Neural cell (in vitro differentiated cells): Measurements from ENCODE around the gene KRTDAP. TPM values are rescaled to one million over a fixed set of nuclear protein-coding genes. Genes with fewer than 3 reads are reported as not detected.

ENCODE experiments used
- H2AFZ ChIP-seq: fragments of 200-600, 300-800 bp; sonication (generic), shearing (Covaris generic); 2 replicates; pipeline ENCODE4 v1.6.0; 2014; ENCODE audit warnings: low read depth, mild to moderate bottlenecking, antibody characterized with exemption, low read length, moderate library complexity
- H3F3A ChIP-seq: fragments of 200-600 bp; shearing (Covaris generic); 2 replicates; pipeline ENCODE4 v1.6.1; 2016; ENCODE audit warnings: mild to moderate bottlenecking, moderate library complexity, mixed read lengths, antibody characterized with exemption, low read length; ENCODE audit not compliant: insufficient read depth, poor library complexity, severe bottlenecking
- H3K27ac ChIP-seq: fragments of 200-600, 300-800 bp; sonication (generic), shearing (Covaris generic); 2 replicates; pipeline ENCODE4 v1.5.1; 2014; ENCODE audit warnings: mild to moderate bottlenecking, low read length, moderate library complexity
- H3K27me3 ChIP-seq: fragments of 300-800, 200-600 bp; sonication (generic), shearing (Covaris generic); 2 replicates; pipeline ENCODE4 v1.6.0; 2014; ENCODE audit warnings: mild to moderate bottlenecking, low read depth, low read length, moderate library complexity; ENCODE audit not compliant: insufficient read depth
- H3K36me3 ChIP-seq: fragments of 300-800, 200-600 bp; sonication (generic), shearing (Covaris generic); 2 replicates; pipeline ENCODE4 v1.5.1; 2014; ENCODE audit warnings: mild to moderate bottlenecking, antibody characterized with exemption, low read length, moderate library complexity; ENCODE audit not compliant: insufficient read depth
- H3K4me2 ChIP-seq: fragments of 300-800, 200-600 bp; sonication (generic), shearing (Covaris generic); 2 replicates; pipeline ENCODE4 v1.6.0; 2014; ENCODE audit warnings: mild to moderate bottlenecking, low read length
- H3K4me3 ChIP-seq: fragments of 300-800, 200-600 bp; sonication (generic), shearing (Covaris generic); 2 replicates; pipeline ENCODE4 v1.5.1; 2014; ENCODE audit warnings: mild to moderate bottlenecking, low read length, moderate library complexity
- H3K79me2 ChIP-seq: fragments of 200-600 bp; shearing (Covaris generic); replicated peaks from 2 replicates; pipeline ENCODE4 v1.6.0; 2014; ENCODE audit warnings: mild to moderate bottlenecking, low read length, moderate library complexity; ENCODE audit not compliant: insufficient read depth
- H3K9ac ChIP-seq: fragments of 300-800, 200-600 bp; sonication (generic), shearing (Covaris generic); 2 replicates; pipeline ENCODE4 v1.6.1; 2016; ENCODE audit warnings: mild to moderate bottlenecking, low read length, mixed read lengths
- H3K9me2 ChIP-seq: fragments of 200-600 bp; shearing (Covaris generic); 2 replicates; pipeline ENCODE4 v1.6.1; 2016; ENCODE audit warnings: mild to moderate bottlenecking, low read length, mixed read lengths; ENCODE audit not compliant: insufficient read depth
- H3K9me3 ChIP-seq: fragments of 200-600, 300-800 bp; sonication (generic), shearing (Covaris generic); 2 replicates; pipeline ENCODE4 v1.6.1; 2016; ENCODE audit warnings: mild to moderate bottlenecking, mixed run types, low read length, moderate library complexity, mixed read lengths
- H4K20me1 ChIP-seq: fragments of 200-600 bp; shearing (Covaris generic); 2 replicates; pipeline ENCODE4 v1.6.1; 2016; ENCODE audit warnings: mild to moderate bottlenecking, mixed run types; ENCODE audit not compliant: insufficient read depth
- EP300 ChIP-seq: fragments of 450-650 bp; conservative IDR thresholded peaks from 2 replicates; pipeline ENCODE4 v1.6.1; 2014; ENCODE audit warnings: antibody characterized with exemption, mild to moderate bottlenecking, moderate library complexity; ENCODE audit not compliant: poor library complexity, severe bottlenecking
- EZH2 ChIP-seq: fragments of 200-600, 300-800 bp; shearing (Covaris generic), sonication (generic); IDR thresholded peaks from 2 replicates; pipeline ENCODE4 v1.6.1; 2014; ENCODE audit warnings: antibody characterized with exemption, low read length, borderline replicate concordance, mild to moderate bottlenecking; ENCODE audit not compliant: insufficient read depth, poor library complexity, severe bottlenecking
- MXI1 ChIP-seq: fragments of 450-650 bp; conservative IDR thresholded peaks from 2 replicates; pipeline ENCODE4 v1.6.1; 2014; ENCODE audit warnings: antibody characterized with exemption, mild to moderate bottlenecking; ENCODE audit not compliant: poor library complexity, severe bottlenecking
- POLR2AphosphoS5 ChIP-seq: IDR thresholded peaks from 2 replicates; pipeline ENCODE4 v1.6.1; 2012
- RAD21 ChIP-seq: fragments of 450-650 bp; conservative IDR thresholded peaks from 2 replicates; pipeline ENCODE4 v1.6.1; 2014; ENCODE audit warnings: antibody characterized with exemption, mild to moderate bottlenecking, moderate library complexity
- SMC3 ChIP-seq: fragments of 450-650 bp; conservative IDR thresholded peaks from 2 replicates; pipeline ENCODE4 v1.6.1; 2014; ENCODE audit warnings: antibody characterized with exemption, mild to moderate bottlenecking, moderate library complexity; ENCODE audit not compliant: poor library complexity
- TAF1 ChIP-seq: IDR thresholded peaks from 2 replicates; pipeline ENCODE4 v1.6.1; 2012; ENCODE audit warnings: low read depth
- polyA plus RNA-seq: library from polyadenylated mRNA; depleted of rRNA; stranded (reverse); fragments of >200 nt; gene quantifications from 2 replicates; pipeline ENCODE4 v1.2.3, GENCODE V29; 2014
- TF ChIP-seq, protein P1 (sequence below): fragments of 450-650 bp; IDR thresholded peaks from 2 replicates; pipeline ENCODE4 v1.5.1; 2014; ENCODE audit warnings: antibody characterized with exemption, mild to moderate bottlenecking, moderate library complexity; ENCODE audit not compliant: poor library complexity, severe bottlenecking
- TF ChIP-seq, protein P2 (sequence below): IDR thresholded peaks from 2 replicates; pipeline ENCODE4 v1.6.1; 2012; ENCODE audit warnings: borderline replicate concordance

KRTDAP gene
- polyA plus RNA-seq, 1 donor from 2014 or later: not detected

DNA sequence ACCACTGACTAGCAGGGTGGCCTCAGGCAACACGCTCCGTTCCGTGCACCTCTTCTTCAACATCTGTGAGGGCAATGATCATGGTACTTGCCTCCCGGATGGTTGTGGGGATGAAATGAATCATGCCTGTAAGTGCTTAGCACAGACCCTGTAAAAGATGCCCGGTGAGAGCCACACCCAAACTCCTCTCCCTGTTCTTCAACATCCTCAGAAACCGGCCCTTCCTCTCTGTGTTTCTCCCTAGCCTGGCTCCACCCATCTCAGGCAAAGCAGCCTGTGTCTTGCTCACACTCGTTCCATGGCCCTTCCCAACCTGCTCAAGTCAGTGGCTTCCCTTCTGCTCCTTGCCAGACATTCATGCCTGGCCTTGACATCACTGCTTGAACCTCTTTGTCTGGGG lies 29.0 kb upstream of the KRTDAP start:
- no peaks in the 10 kb centered on the region for H3K9me3 ChIP-seq
- H2AFZ ChIP-seq: no peak overlapping the region
- no peaks in the 10 kb centered on the region for H3K27me3 ChIP-seq
- H3K79me2 ChIP-seq: no peaks in the 10 kb centered on the region
- H3K27ac ChIP-seq: no peak overlapping the region
- H3K4me2 ChIP-seq: no peak overlapping the region
- H3K9me2 ChIP-seq: no peaks in the 10 kb centered on the region
- no peaks in the 10 kb centered on the region for H3F3A ChIP-seq
- no peak for TF ChIP-seq POLR2AphosphoS5
- H3K4me3 ChIP-seq: no peak overlapping the region
- no peaks in the 10 kb centered on the region for H3K36me3 ChIP-seq
- no peak overlapping the region for H3K9ac ChIP-seq
- no peaks in the 10 kb centered on the region for H4K20me1 ChIP-seq

DNA sequence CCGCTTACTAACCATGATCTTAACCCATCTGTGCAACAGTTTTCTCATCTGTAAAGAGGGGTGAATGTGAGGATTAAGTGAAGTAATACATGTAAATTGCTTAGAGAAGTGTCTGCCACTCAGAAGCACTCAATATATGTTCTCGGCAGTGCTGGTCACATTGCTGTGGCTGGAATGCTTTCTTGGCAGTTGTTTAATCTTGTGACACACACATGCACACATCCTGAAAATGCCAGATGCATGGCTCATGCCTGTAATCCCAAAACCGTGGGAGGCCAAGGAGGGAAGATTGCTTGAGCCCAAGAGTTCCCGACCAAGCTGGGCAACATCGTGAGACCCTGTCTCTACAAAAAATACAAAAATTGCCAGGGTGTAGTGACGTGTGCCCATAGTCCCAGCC lies 28.0 kb upstream of the KRTDAP start:
- Histone ChIP-seq H2AFZ (no peak overlapping the region), H3K27ac (no peak overlapping the region), H3K4me2 (no peak overlapping the region), H3K79me2 (no peaks in the 10 kb centered on the region), H3K9me3 (no peaks in the 10 kb centered on the region), H3K9me2 (no peaks in the 10 kb centered on the region), H3K9ac (no peak overlapping the region), H4K20me1 (no peaks in the 10 kb centered on the region), H3F3A (no peaks in the 10 kb centered on the region), H3K4me3 (no peak overlapping the region), H3K27me3 (peaks cover 4% of the 10 kb centered on the region), H3K36me3 (no peaks in the 10 kb centered on the region)
- no peak for TF ChIP-seq TAF1
- no peak for TF ChIP-seq SMC3
- no peak for TF ChIP-seq MXI1
- TF ChIP-seq, protein P1, sequence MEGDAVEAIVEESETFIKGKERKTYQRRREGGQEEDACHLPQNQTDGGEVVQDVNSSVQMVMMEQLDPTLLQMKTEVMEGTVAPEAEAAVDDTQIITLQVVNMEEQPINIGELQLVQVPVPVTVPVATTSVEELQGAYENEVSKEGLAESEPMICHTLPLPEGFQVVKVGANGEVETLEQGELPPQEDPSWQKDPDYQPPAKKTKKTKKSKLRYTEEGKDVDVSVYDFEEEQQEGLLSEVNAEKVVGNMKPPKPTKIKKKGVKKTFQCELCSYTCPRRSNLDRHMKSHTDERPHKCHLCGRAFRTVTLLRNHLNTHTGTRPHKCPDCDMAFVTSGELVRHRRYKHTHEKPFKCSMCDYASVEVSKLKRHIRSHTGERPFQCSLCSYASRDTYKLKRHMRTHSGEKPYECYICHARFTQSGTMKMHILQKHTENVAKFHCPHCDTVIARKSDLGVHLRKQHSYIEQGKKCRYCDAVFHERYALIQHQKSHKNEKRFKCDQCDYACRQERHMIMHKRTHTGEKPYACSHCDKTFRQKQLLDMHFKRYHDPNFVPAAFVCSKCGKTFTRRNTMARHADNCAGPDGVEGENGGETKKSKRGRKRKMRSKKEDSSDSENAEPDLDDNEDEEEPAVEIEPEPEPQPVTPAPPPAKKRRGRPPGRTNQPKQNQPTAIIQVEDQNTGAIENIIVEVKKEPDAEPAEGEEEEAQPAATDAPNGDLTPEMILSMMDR: no peak
- TF ChIP-seq EZH2: no peak
- no peak for TF ChIP-seq POLR2AphosphoS5
- no peak for TF ChIP-seq EP300
- no peak for TF ChIP-seq RAD21
- TF ChIP-seq, protein P2, sequence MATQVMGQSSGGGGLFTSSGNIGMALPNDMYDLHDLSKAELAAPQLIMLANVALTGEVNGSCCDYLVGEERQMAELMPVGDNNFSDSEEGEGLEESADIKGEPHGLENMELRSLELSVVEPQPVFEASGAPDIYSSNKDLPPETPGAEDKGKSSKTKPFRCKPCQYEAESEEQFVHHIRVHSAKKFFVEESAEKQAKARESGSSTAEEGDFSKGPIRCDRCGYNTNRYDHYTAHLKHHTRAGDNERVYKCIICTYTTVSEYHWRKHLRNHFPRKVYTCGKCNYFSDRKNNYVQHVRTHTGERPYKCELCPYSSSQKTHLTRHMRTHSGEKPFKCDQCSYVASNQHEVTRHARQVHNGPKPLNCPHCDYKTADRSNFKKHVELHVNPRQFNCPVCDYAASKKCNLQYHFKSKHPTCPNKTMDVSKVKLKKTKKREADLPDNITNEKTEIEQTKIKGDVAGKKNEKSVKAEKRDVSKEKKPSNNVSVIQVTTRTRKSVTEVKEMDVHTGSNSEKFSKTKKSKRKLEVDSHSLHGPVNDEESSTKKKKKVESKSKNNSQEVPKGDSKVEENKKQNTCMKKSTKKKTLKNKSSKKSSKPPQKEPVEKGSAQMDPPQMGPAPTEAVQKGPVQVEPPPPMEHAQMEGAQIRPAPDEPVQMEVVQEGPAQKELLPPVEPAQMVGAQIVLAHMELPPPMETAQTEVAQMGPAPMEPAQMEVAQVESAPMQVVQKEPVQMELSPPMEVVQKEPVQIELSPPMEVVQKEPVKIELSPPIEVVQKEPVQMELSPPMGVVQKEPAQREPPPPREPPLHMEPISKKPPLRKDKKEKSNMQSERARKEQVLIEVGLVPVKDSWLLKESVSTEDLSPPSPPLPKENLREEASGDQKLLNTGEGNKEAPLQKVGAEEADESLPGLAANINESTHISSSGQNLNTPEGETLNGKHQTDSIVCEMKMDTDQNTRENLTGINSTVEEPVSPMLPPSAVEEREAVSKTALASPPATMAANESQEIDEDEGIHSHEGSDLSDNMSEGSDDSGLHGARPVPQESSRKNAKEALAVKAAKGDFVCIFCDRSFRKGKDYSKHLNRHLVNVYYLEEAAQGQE: no peak

DNA sequence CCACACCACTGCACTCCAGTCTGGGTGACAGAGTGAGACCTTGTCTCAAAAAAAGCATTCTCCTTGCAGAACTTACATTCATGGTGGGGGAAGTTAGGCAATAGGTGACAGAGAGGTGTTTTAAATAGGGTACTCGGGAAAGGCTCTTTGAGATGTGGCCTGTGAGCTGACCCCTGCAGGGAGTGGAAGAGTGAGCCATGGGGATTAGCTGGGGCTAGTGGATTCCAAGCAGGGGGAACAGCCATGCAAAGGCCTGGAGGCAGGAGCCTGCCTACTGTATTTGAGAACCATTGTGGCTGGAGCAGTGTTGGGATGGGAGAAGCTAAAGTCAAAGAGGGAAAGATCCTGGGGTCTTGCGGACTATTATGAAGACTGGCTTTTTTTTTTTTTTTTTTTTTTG lies 27.1 kb upstream of the KRTDAP start:
- Histone ChIP-seq H3K9me3 (no peaks in the 10 kb centered on the region), H3K27ac (no peak overlapping the region), H3K4me2 (no peak overlapping the region), H3F3A (no peaks in the 10 kb centered on the region), H3K4me3 (no peak overlapping the region), H3K79me2 (no peaks in the 10 kb centered on the region), H4K20me1 (no peaks in the 10 kb centered on the region), H3K9me2 (no peaks in the 10 kb centered on the region), H3K27me3 (peaks cover 4% of the 10 kb centered on the region), H3K36me3 (no peaks in the 10 kb centered on the region), H2AFZ (no peak overlapping the region), H3K9ac (no peak overlapping the region)
- TF ChIP-seq EP300 (no peak), POLR2AphosphoS5 (no peak), RAD21 (no peak), TAF1 (no peak), MXI1 (no peak)
- TF ChIP-seq, protein P2: no peak
- TF ChIP-seq, protein P1: no peak
